Kidney (tissue), 14 donors: Measurements from ENCODE around the gene CD72. TPM values are rescaled to one million over a fixed set of nuclear protein-coding genes. Genes with fewer than 3 reads are reported as not detected.

Source experiments
- DNase-seq, 5 donors: peaks; one replicate each; pipeline ENCODE4 v3.0.0-alpha.2; 2013 to 2020
- FAIRE-seq: peaks from 2 replicates; lab custom pipeline; 2012; peaks lifted over from hg19 to GRCh38; lab: Jason Lieb, UNC
- H3K27ac ChIP-seq, 2 donors: one replicate each; pipeline ENCODE4 v1.7.0; 2013; ENCODE audit warnings: low read depth in 2 of 2, low read length in 2 of 2, inconsistent platforms in 1 of 2
- H3K27me3 ChIP-seq: one replicate; pipeline ENCODE4 v1.7.1; 2013; ENCODE audit warnings: low read length, inconsistent platforms; ENCODE audit not compliant: control insufficient read depth, insufficient read depth
- H3K36me3 ChIP-seq, 3 donors: one replicate each; pipeline versions ENCODE4 v1.7.0 to v1.7.1; 2013; ENCODE audit warnings: low read length in 3 of 3, control low read depth in 1 of 3, inconsistent platforms in 1 of 3; ENCODE audit not compliant: insufficient read depth in 3 of 3, control insufficient read depth in 2 of 3
- H3K4me1 ChIP-seq, 3 donors: one replicate each; pipeline versions ENCODE4 v1.7.0 to v1.7.1; 2013; ENCODE audit warnings: low read length in 3 of 3, inconsistent platforms in 1 of 3, low read depth in 1 of 3; ENCODE audit not compliant: control insufficient read depth in 2 of 3, insufficient read depth in 2 of 3
- H3K4me3 ChIP-seq, 3 donors: one replicate each; pipeline versions ENCODE4 v1.7.0 to v1.8.1; 2013; ENCODE audit warnings: low read length in 3 of 3, control low read depth in 1 of 3, inconsistent platforms in 1 of 3
- H3K9ac ChIP-seq, 3 donors: one replicate each; pipeline versions ENCODE4 v1.7.0 to v1.7.1; 2013; ENCODE audit warnings: low read length in 3 of 3, control low read depth in 1 of 3, inconsistent platforms in 1 of 3
- H3K9me3 ChIP-seq, 3 donors: one replicate each; pipeline versions ENCODE4 v1.7.0 to v1.7.1; 2013; ENCODE audit warnings: low read length in 3 of 3, control low read depth in 1 of 3, inconsistent platforms in 1 of 3; ENCODE audit not compliant: control insufficient read depth in 2 of 3, insufficient read depth in 1 of 3
- intact Hi-C: fragments of 100-400 bp; cut with DNase I; formaldehyde crosslinking; loops from one replicate; pipeline ENCODE4 v1.11.1; 2022
- polyA plus RNA-seq: library from polyadenylated mRNA; stranded (reverse); fragments of 350-450 nt; fragmentation: Illumina TruSeq; extraction: RNeasy Lipid Tissue Mini Kit (QIAGEN cat#74804); gene quantifications from one replicate; pipeline ENCODE4 v1.2.3, GENCODE V29; 2014; ENCODE audit warnings: low read depth, low replicate concordance; ENCODE audit not compliant: insufficient read depth
- total RNA-seq: library from RNA; stranded (reverse); fragmentation: NEBNext Ultra II Directional; extraction: Animal tissue kit (Norgen Biotek cat#: 25700); gene quantifications from one replicate; pipeline ENCODE4 v1.2.1, GENCODE V29; 2021
- TF ChIP-seq, protein P1 (sequence below): IDR thresholded peaks from 3 replicates; pipeline ENCODE4 v1.5.1; 2012; ENCODE audit warnings: mild to moderate bottlenecking, moderate library complexity, borderline replicate concordance; ENCODE audit not compliant: insufficient read depth; ENCODE audit errors: extremely low read depth
- donor health status: control.
- donor health status: control.
- donor health status: control.
- donor health status: control.
- donor health status: control.
- donor health status: DM: yes; HTN: yes; CAD: no.
- donor health status: Normal renal cell carcinoma (clear cell type).

The CD72 gene
- total and polyA plus RNA-seq, 2 donors from 2014 or later, result 2.3 to 7.1 TPM

GRCh38 chr9:35650341-35651158 lies 32.3 kb upstream of the CD72 start, which contains the start of gene SIT1:
Gene SIT1 (minus strand): TSS chr9:35650931. CDS start chr9:35650853, 78 bp downstream.
- Histone ChIP-seq H3K27ac (no peak within 1 kb of the TSS), H3K4me3 (no peak within 1 kb of the TSS), H3K9ac (no peak within 1 kb of the TSS), H3K36me3 (no peaks in the 10 kb centered on the region), H3K9me3 (no peaks in the 10 kb centered on the region), H3K27me3 (no peaks in the 10 kb centered on the region), H3K4me1 (peaks cover 0 to 3% (median 0%) of the 10 kb centered on the region in 3 donors)
- TF ChIP-seq, protein P1, sequence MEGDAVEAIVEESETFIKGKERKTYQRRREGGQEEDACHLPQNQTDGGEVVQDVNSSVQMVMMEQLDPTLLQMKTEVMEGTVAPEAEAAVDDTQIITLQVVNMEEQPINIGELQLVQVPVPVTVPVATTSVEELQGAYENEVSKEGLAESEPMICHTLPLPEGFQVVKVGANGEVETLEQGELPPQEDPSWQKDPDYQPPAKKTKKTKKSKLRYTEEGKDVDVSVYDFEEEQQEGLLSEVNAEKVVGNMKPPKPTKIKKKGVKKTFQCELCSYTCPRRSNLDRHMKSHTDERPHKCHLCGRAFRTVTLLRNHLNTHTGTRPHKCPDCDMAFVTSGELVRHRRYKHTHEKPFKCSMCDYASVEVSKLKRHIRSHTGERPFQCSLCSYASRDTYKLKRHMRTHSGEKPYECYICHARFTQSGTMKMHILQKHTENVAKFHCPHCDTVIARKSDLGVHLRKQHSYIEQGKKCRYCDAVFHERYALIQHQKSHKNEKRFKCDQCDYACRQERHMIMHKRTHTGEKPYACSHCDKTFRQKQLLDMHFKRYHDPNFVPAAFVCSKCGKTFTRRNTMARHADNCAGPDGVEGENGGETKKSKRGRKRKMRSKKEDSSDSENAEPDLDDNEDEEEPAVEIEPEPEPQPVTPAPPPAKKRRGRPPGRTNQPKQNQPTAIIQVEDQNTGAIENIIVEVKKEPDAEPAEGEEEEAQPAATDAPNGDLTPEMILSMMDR, result no peak
- intact Hi-C loops, result no loop called here
- DNase-seq (peak in 1 of 5 donors; percentile 79), FAIRE-seq (no peak)

- Histone ChIP-seq H3K27ac (no peak overlapping the region), H3K4me3 (no peak overlapping the region), H3K9me3 (no peaks in the 10 kb centered on the region), H3K27me3 (no peaks in the 10 kb centered on the region), H3K36me3 (no peaks in the 10 kb centered on the region), H3K4me1 (peaks cover 0 to 3% (median 0%) of the 10 kb centered on the region in 3 donors), H3K9ac (no peak overlapping the region)
- TF ChIP-seq, protein P1, result no peak
- intact Hi-C loops, result no loop called here
- peak in 1 of 5 donors; percentile 80 for DNase-seq
- FAIRE-seq, result no peak
Measured at GRCh38 chr9:35649431-35650340, 31.5 kb upstream of the CD72 start.

- FAIRE-seq (no peak), DNase-seq (peak; percentile 95 to 98 (median 97))
- Histone ChIP-seq H3K4me1 (peaks cover 0 to 3% (median 0%) of the 10 kb centered on the region in 3 donors), H3K4me3 (peak overlapping the region; percentile 74 to 97 (median 84)), H3K27ac (peak overlapping the region; percentile 88), H3K27me3 (no peaks in the 10 kb centered on the region), H3K9ac (peak overlapping the region; percentile 47 to 83 (median 68)), H3K9me3 (no peaks in the 10 kb centered on the region), H3K36me3 (no peaks in the 10 kb centered on the region)
- intact Hi-C loops, result no loop called here
- TF ChIP-seq, protein P1, result peak; percentile 98
Measured at GRCh38 chr9:35646533-35647265, 28.5 kb upstream of the CD72 start.
